ENCODE data around the gene PIAS4.
A peak's percentile ranks its signal among the peaks of the same experiment; 100 is the strongest.

The PIAS4 gene

DNA sequence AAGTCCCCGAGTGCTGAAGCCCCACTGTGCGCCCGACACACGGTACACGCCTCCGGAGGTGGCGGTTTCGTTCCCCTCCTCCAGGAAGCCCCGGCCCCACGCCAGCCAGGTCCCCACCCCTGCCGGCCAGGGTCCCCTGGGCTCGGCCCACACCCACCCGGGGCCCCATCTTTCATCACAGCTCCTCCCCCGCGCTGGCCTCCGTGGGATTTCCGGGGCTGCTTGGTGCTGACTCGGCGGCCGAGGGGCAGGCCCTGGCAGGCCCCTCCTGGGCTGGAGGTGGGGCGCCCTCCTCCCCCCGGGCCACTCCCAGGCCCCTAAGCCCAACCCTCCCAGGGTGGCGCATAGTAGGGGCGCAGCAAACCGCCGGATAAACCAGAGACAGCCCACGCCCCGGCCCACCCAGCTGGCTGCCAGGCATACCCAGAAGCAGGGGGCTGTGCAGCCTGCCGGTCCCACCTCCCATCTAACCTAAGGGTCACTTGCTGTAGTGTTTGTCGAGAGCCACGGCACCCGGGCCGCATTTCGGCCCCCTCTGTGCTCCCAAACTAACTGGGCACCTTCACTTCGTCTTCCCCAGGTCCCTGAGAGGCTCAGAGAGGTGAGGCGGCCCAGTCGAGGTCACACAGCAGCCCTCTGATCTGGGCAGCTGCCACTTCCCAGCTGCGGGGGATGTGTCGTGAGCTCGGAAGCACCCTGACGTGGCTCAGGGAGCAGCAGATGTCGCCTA lies 52.5 kb downstream of the PIAS4 start:
- peak; percentile 53 to 55 for DNase-seq (ENCODE audit: low read depth in 2 of 2)

DNA sequence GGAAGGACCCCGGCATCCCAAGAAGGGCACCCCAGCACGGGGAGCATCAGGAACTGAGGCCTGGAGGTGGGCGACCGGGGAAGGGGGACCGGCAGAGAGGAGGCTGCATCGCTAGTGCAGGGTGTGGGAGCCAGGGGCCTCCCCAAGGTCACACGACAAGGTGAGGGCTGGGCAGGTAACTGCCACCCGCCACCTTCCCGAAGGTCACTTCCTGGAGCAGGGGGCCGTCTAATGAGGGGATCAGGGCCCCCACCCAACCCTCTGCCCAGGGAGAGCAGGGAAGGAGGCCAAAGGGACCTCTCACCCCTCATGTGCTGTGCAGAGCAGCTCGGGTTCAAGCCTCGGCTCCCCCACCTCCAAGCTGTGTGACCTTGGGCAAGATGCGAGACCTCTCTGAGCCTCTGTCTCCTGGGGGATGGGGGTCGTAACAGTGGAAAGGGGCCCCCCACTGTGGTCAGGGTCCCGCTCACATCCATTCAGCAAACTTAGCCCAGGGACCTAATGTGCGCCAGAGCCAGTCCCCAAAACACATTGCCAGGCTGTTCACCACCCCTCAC lies 53.2 kb downstream of the PIAS4 start:
- DNase-seq (ENCODE audit: low read depth in 2 of 2), result no peak

DNA sequence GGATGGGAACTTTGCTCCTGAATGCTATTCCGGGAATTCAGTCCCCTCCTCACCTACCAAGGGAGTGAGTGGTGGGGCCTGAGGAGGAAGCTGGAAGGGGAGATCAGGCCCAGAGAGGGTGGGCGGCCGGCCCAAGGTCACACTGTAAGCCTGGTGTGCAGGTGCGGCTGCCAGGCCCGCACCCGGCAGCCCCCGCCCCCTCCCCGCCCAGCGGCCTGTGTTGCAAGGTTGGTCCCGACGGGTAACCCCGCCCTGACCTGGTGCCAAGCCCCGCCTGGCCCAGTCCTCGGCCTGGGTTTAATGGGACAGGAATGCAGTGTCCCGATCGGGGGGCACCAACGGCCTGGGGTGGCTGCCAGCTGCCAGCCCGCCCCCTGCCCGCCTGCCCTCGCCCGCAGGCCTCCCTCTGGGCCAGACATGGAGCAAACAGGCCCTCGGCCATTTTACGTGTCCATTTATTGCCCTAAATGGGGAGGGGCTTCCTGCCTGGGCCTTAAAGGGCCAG lies 53.7 kb downstream of the PIAS4 start:
- DNase-seq (ENCODE audit: low read depth in 2 of 2), result no peak

DNA sequence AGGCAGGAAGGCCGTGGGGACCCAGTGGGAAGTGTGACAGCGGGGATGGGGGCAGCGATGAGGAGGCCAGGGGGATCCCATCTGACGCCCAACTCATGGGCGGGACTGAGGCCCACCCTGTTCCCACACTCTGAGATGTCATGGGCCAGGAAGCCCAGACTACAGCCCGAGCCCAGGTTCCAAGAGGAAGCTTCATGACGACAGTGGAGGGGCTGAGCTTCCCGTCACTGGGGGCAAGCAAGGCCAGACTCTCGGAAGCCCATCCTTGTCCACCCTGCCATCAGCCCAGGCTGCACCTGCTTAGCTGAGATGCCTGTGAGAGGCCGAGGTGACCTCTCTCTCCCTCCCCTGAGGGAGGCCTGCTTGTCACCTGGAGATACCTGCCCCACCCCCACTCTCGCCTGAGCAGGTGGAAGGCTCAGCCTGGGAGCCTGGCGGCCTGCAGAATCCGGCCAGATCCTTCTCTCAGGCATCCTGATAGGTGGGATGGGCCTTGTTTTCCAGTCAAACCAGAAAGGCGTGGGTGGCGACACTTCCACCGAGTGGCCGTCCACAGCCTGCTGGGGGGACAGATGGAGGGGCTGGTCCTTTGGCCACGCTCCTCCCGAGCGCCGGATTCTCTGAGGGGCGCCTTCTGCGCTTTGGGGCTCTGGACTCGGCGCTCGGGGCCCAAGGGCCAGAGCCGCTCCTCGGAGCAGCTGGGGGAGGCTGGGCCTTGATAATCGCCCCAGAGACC lies 54.3 kb downstream of the PIAS4 start:
- no peak for DNase-seq (ENCODE audit: low read depth in 2 of 2)

DNA sequence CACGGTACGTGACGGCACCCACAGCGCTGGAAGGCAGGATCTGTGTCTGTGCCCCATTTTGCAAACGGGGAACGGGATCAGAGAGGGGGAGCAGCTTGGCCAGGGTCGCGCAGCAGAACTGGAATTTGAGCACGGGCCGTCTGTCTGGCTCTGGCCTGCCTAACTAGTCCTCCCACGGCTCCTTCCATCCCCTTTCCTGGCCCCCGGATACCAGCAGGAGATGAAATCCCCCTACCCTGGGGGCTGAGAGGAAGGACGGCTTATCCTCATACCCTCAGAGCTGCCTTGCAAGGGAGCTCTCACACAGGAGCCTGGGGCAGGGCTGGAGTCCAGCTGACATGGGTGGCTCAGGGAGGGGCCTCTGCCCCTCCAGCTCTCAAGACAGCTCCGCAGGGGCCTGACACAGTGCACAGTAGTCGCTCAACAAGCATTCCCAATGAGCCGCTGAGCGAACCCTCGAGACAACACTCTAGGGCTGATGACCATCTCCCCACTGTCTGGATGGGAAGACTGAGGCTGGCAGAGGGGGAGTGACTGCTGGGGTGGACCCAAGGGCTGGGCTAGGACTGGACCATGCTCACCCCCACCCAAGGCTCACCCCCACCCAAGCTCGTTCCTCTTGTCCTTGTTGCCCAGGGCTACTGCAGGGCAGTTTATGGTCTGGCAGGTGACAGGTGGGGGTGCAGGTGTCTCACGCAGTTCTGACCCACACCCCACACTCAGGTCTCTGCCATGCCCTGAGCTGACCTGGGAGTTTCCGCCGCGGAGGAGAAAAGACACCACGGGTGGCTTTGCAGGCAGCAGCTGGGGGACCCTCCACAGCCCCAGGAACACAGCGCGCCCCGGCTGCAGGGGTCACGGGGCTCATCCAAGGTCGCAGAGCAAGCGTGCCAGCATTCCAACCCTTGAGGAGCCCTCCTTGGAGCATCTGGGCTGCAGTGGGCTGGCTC lies 55.2 kb downstream of the PIAS4 start:
- no peak for DNase-seq (ENCODE audit: low read depth in 2 of 2)

DNA sequence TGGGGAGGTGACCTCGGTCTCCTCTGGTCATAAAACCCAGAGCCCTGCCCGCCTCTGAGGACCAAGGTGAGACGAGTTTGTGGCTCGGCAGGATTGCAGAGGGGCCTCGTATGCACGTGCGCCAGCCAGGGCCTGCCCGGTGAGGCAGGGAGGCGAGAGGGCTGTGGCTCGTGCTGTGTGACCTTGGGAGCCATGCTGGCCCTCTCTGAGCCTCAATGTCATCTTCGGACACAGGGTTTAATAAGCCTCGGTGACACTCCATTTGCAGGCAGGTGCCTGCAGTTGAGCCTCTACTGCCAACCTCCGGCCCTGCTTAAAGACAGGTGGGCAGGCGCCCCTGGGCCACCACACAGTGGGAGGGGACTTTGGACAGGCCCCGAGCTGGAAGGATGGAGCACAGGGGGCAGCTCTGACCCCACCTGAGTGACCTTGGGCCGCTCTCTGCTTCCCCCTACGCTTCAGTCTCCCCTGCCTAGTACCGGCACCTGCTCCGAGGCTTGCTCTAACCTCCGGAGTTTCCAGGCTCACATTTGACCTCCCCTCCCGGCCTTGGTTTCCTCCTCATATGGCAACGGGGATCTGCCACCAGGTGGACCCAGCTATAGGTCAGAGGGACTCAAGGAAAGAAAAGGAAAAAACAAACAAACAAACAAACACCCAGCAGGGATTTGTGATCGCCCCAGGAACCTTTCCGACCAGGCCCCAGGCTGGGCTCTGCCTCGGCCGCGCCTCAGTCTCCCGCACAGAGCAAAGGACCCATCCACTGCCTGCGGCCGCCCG lies 56.0 kb downstream of the PIAS4 start:
- DNase-seq (ENCODE audit: low read depth in 2 of 2), result no peak

DNA sequence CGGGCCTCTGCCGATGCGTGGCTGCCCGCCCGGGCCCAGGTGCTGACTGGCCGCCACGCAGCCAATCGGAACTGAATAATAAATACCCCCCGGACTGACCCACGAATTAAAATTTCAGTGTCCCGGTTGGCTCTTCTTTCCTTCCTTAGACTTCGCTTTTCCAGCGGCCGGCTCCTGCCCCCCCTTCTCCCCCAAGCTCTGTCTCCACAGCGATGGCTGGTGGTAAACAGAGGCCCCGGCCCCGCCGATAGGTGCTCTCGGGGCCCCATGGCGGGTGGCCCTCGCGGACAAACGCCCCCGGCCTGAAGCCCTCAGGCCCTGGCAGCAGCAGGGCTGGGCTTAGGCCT lies 56.6 kb downstream of the PIAS4 start:
- DNase-seq (ENCODE audit: low read depth in 2 of 2), result no peak

DNA sequence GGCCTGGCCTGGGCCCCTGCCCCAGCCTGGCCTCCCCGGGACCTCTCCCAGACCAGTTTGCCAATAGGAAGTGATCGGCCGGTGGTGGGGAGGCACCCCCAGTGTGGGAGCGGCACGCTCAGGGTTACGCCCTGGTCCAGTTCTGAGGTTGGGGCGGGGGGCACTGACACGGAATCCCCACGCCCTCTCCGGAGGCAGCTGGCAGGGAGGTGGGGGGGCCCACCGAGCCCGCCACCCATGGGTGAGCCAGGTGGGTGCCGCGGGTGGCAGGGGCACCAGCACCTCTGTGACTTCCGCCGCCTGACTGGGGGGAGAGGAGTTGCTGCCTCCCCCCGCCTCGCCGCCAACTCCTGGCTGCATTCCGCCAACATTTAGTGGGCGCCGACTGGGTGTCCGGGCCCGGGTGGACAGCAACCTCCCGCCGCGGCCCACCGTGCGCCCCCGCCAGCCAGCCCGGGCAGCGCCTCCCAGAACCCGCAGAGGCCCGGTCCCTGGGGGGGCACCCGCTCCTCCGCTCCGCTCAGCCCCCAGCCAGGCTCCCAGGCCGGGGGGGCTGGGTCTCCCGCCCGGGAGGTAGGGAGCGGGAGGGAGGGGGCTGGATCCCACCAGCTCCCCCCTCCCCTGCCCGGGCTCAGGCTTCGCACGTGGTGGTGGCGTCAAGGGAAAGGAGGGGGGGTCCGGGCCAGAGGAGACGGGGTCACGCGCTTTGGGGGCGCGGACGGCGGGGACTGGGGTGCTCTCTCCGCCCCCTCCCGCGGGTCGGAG lies 57.1 kb downstream of the PIAS4 start:
- DNase-seq (ENCODE audit: low read depth in 2 of 2), result no peak

DNA sequence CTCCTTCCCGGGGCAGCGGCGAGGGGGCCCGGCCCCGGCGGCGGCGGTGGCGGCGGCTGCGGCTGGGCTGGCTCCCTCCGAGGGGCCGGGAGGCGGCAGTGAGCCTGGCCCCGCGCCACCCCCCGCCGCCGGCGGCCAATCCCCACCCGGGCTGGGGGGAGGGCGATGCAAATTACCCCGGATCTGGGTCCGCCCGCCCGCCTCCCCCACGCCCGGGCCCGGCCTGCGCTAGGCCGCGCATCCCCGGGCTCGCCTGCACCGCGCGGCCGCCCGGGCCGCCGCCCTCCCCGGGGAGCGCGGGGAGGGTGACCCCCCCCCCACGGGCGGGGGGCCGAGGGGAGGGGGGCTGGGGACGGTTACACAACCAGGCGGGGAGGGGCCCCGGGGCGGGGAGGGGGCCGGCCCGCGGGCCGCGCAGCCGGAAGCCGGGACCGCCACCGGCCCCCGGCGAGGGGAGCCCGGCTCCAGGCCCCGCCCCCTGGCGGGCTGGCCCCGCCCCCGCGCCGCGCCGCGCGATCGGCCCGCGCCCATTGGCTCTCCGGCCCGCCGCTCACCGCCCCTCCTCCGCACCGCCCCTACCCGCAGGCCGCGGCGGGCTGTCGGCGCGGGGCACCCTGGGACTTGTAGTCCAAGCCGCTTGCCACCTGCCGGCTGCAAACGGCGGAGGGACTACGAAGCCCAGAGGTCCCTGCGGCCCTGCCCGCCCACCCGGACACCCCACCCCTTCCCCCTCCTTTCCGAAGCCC lies 58.1 kb downstream of the PIAS4 start:
- peak; percentile 93 to 94 for DNase-seq (ENCODE audit: low read depth in 2 of 2)

DNA sequence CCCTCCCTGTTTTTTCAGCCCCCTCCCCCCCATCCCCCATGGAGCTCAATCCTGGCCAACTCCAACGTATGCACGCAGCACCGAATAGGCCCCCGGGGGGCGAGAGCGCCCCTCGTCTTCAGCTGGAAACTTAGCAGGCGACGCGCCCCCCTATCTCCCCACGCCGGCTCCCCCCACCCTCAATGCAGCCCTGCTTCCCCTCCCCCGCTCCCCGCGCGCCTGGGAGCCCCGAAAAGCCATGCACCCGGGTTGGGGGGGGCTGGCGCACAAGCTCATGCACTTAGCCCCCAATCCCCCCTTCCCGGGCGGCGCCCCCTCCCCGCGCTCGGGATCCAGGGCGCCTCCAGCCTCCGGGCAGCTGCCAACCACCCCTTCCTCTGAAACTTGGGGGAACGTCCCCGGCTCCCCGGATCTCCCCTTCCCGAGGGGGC lies 58.7 kb downstream of the PIAS4 start:
- no peak for DNase-seq (ENCODE audit: low read depth in 2 of 2)

DNA sequence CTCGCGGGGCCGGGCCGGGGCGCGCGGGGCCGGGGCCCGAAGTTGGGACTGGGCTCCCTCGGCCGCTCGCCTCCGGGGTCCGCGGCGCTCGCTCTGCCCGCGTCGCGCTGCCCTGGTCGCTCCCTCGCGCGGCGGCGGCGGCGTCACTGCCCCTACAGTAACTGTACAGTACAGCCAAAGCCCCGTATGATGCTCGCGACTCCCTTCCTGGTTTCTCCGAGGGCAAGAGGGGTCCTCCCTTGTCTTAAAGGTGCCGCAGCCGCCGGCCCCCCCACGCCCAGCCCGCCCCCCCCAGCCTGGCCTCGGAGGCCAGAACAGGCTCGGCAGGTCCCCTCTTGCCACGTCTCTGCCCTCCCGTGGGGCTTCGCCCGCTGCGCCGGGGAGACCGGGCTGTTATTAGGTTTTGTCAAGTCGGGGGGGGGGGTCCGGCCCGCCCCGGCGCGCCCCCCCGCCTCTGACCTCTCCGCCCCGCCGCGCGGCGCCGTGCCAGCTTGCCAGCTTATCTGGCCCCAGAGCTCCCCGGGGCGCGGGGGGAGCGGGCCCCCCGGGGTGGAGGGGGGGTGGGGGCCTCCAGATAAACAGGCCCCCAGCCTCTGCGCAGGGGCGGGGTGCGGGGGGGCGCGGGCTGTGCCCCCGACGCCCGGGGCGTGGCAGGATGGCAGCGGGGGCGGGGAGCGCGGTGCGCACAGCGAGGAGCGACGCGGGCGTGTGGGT lies 59.3 kb downstream of the PIAS4 start, which contains the start of gene ZBTB7A:
ZBTB7A (minus strand) TSS at position 218 of the 714 bp plus-strand sequence. CDS start 11,667 bp downstream, outside the sequence.
- peak; percentile 56 to 66 for DNase-seq (ENCODE audit: low read depth in 2 of 2)

DNA sequence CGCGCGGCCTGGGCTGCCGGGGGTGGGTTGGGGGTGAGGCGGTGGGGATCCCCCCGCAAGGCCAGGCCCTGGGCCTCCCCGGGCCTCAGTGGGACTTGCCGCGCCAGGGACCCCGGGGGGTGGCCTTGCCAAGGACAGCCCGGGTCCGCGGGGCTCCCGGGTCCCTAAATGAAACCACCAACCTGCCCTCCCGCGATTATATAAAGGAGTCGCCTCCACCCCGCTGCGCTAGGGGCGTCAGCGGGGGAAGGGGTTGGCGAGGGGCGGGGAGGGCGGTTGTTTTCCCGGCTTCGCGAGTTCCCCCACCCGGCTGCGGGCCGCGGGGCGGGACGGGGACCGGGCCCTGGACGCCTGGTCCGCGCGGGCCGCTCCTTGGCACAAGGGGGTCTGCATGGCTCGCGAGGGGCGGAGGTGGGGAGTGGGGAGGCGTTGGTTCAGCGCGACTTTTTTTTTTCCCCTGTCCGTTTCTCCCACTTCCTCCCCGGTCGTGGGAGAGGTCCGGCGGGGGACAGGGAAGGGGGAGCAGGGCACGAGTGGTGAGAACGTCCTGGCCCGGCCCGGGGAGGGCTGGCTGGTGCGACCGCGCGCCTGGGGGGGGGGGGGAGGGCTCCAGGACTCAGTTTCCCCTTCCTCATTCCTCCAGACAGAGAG lies 60.0 kb downstream of the PIAS4 start:
- DNase-seq (ENCODE audit: low read depth in 2 of 2), result no peak

DNA sequence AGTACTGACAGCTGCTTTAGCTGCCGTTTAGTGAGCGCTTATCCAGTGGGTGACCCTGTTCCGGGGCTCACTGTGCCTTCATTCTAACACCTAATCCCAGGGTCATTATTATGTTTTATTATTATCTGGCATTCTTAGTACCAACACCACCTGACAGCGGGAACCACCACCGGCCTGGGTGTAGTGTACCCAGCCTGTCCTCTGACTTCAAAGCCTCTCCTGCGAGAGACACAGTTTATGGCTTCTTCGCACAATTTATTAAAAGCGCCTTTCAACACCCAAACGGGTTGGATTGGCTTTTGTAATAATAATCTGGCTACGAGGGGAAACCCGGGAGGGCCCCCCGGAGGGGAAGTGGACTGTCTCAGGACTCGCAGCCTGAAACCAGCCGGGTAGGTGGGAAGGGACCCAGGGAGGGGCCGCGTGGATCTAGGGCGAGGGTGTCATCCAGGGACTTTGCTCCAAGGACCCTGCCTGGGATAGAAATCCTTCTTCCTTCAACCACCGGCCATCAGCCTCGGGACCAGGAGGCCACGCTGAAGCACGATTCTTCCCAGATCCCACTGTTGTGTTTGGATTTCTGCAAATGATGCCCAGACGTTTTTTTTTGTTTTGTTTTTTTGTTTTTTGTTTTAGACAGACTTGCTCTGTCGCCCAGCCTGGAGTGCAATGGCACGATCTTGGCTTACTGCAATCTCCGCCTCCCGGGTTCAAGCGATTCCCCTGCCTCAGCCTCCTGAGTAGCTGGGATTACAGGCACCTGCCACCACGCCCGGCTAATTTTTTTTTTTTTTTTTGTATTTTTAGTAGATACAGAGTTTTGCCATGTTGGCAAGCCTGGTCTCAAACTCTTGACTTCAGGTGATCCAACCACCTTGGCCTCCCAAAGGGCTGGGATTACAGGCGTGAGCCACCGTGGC lies 60.8 kb downstream of the PIAS4 start:
- no peak for DNase-seq (ENCODE audit: low read depth in 2 of 2)

DNA sequence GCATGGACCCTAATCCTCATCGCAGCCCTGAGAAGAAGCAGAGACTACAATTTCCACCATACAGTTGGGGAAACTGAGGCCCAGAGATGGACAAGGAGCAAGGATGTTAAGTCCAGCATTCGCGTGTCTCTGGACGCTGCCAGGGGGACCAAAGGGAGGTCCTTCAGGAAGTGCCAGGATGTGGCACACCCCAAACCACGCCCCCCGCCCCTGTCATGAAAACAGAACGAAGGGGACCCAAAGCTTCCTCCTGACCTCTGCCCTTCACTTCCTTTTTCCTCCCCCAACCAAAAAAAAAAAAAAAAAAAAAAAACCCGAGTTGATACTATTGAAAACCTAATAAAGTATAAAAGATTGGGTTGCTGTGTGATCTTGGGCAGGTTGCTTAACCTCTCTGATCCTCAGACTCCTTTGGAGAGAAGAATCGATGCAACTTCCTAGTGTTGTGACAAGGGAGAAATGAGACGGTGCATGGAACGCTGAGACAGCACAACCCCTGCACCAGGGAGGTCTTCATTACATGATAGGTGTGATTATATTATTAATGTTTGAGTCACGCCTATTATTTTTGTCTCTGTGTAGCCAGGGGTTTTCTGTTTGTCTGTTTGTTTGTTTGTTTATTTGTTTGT lies 61.9 kb downstream of the PIAS4 start:
- no peak for DNase-seq (ENCODE audit: low read depth in 2 of 2)

DNA sequence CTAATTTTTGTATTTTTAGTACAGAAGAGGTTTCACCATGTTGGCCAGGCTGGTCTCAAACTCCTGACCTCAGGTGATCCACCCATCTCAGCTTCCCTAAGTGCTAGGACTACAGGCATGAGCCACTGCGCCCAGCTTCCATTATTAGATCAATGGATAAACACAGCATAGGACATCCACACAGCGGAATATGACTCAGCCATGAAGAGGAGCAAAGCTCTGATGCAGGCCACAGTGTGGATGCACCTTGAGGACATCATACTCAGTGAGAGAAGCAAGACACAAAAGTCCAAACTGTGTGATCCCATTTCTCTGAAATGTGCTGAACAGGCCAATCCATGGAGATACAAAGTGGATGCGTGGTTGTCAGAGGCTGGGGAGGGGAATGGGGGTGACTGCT lies 64.1 kb downstream of the PIAS4 start:
- no peak for DNase-seq (ENCODE audit: low read depth in 2 of 2)

DNA sequence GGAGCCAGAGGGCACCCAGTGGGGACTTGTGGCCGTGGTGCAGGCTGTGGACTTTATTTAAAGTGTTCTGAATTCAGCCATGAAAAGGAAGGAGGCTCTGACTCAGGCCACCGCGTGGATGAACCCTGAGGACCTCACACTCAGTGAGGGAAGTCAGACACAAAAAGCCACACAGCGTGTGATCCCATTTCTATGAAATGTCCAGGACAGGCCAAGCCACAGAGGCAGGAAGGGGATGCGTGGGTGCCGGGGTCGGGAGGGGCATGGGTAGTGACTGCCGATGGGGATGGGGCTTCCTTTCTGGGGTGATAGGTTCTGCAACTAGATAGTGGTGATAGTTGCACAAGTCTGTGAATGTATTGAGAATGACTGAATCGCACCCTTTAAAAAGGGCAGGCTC lies 67.8 kb downstream of the PIAS4 start:
- no peak for DNase-seq (ENCODE audit: low read depth in 2 of 2)

DNA sequence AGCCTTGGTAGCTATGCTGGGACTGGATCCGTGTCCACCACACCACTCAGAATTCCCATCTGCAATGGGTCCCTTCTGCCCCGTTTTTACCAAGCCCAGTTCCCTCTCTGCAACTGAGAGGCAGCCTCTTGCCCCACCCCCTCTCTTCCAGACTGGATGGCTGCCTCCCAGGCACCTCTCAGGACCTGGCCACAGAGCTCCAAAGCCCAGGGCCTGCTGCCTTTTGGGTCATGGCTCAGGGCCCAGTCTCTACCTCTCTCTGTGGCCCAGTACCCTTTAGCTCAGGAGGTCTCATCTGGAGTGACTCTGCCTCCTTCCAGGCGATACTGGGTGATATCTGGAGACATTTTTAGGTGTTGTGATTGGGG lies 69.5 kb downstream of the PIAS4 start:
- no peak for DNase-seq (ENCODE audit: low read depth in 2 of 2)

Measured in activated CD8-positive, alpha-beta memory T cell treated with anti-CD3 and anti-CD28 coated beads for 4 hours (primary cell).